ENCODE results near the gene SLBP.

The SLBP gene

DNA sequence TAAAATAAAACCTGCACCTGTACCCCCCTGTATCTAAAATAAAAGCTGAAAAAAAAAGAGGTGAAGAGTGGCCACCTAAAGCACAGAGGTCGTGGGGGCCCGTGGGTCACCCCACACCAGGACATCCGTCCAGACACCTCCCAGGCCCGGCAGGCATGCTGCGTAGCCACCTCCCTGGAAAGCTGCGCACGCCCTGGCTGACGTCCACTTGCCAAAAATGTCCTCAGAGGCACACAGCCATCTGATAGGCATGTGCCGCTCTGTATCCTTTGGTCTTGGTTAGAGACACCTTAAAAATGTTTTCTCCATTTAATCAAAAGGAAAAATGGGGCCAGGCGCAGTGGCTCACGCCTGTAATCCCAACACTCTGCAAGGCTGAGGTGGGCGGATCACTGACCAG, 45.7 kb downstream of the SLBP start:
- Histone ChIP-seq H3K36me3 (no peaks in the 10 kb centered on the region; a peak in 1 of 22 replicates), H4K20me1 (peaks cover 0 to 6% (median 0%) of the 10 kb centered on the region in 11 experiments; a peak in 3 of 22 replicates), H3K27me3 (no peaks in the 10 kb centered on the region), H3K4me2 (no peak overlapping the region; a peak in 1 of 22 replicates), H3K4me1 (peaks cover 9 to 38% (median 24%) of the 10 kb centered on the region in 10 experiments; a peak in 19 of 20 replicates), H3K4me3 (no peak overlapping the region), H3K9me3 (replicated peaks in 1 of 11) (no peaks in the 10 kb centered on the region; a peak in 1 of 22 replicates), H3K9ac (no peak overlapping the region), H3K27ac (no peak overlapping the region)
- TF ChIP-seq Cebpa-rat (IDR thresholded peaks at IDR 0.05), result no peak

DNA sequence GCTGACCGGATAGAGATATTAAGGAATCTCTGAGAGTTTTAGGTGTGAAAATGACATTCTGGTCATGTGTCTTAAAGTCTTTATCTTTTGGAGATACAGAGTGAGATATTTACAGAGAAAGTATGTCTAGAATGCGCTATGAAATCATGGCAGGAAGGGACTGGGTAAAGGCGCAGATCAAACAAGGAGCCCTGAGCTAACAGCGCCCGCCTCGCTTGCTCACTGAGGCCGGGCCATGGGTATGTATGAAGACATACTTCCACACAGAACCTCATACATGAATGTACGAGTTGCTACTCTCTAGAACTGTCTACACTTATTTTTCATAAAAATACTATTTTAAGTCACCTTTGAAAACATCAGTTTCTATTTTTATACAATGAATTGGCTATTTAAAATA, 48.0 kb downstream of the SLBP start:
- peaks cover 9 to 33% (median 20%) of the 10 kb centered on the region in 10 experiments; a peak in 19 of 20 replicates for H3K4me1 ChIP-seq

DNA sequence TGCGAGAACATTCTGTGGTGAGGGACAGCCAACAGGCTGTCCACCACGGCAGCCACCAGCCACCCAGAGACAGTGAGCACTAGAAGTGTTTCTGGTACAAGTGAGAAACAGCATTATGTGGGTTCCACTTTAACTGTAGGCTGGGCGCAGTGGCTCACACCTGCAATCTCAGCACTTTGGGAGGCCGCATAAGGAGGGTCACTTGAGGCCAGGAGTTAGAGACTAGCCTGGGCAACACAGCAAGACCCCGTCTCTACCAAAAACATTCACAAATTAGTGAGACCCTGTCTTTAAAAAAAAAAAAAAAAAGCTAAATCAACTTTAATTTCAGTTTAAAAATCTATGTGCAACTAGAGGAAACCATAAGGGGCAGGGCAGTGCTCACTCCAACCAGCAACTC, 48.6 kb downstream of the SLBP start:
- Histone ChIP-seq H3K27me3 (no peaks in the 10 kb centered on the region), H3K9ac (no peak overlapping the region), H3K27ac (no peak overlapping the region), H3K36me3 (no peaks in the 10 kb centered on the region; a peak in 1 of 22 replicates), H4K20me1 (peaks cover 0 to 6% (median 0%) of the 10 kb centered on the region in 11 experiments; a peak in 3 of 22 replicates), H3K9me3 (replicated peaks in 1 of 11) (no peaks in the 10 kb centered on the region; a peak in 1 of 22 replicates), H3K4me3 (no peak overlapping the region), H3K4me1 (peaks cover 3 to 27% (median 14%) of the 10 kb centered on the region in 10 experiments; a peak in 19 of 20 replicates), H3K4me2 (no peak overlapping the region)
- TF ChIP-seq Cebpa-rat (IDR thresholded peaks at IDR 0.05), result no peak

More for the DNA sequence above, 48.0 kb downstream of the SLBP start:
- no peaks in the 10 kb centered on the region for H3K27me3 ChIP-seq
- peaks cover 0 to 6% (median 0%) of the 10 kb centered on the region in 11 experiments; a peak in 3 of 22 replicates for H4K20me1 ChIP-seq
- no peak overlapping the region for H3K9ac ChIP-seq
- H3K4me3 ChIP-seq, result no peak overlapping the region
- H3K4me2 ChIP-seq, result no peak overlapping the region
- no peak overlapping the region for H3K27ac ChIP-seq
- H3K9me3 ChIP-seq (replicated peaks in 1 of 11), result no peaks in the 10 kb centered on the region; a peak in 1 of 22 replicates
- TF ChIP-seq Cebpa-rat (IDR thresholded peaks at IDR 0.05), result no peak
- no peaks in the 10 kb centered on the region; a peak in 1 of 22 replicates for H3K36me3 ChIP-seq

DNA sequence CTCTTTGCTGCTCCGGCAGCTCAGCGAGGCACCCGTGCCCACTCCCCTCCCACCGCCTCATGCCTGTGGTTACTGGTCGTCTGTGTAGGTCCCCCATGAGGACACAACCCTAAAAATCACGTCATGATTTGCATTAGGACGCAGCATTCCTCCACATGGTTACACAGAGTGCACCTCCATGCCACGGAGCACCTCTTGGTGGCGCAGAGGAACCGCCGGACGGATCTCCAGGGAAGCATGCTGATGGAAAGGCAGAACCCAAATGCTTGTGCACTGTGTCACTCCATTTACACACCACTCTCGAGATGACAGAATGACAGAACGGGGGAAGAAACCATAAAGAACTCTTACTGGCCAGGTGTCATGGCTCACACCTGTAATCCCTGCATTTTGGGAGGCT, 50.4 kb downstream of the SLBP start:
- Histone ChIP-seq H3K27me3 (no peaks in the 10 kb centered on the region), H3K4me2 (no peak overlapping the region), H4K20me1 (no peaks in the 10 kb centered on the region), H3K4me1 (peaks cover 0 to 10% (median 0%) of the 10 kb centered on the region in 10 experiments; a peak in 3 of 20 replicates), H3K9ac (no peak overlapping the region), H3K27ac (no peak overlapping the region), H3K4me3 (no peak overlapping the region), H3K36me3 (no peaks in the 10 kb centered on the region), H3K9me3 (replicated peaks in 1 of 11) (no peaks in the 10 kb centered on the region; a peak in 1 of 22 replicates)
- TF ChIP-seq Cebpa-rat (IDR thresholded peaks at IDR 0.05), result no peak

DNA sequence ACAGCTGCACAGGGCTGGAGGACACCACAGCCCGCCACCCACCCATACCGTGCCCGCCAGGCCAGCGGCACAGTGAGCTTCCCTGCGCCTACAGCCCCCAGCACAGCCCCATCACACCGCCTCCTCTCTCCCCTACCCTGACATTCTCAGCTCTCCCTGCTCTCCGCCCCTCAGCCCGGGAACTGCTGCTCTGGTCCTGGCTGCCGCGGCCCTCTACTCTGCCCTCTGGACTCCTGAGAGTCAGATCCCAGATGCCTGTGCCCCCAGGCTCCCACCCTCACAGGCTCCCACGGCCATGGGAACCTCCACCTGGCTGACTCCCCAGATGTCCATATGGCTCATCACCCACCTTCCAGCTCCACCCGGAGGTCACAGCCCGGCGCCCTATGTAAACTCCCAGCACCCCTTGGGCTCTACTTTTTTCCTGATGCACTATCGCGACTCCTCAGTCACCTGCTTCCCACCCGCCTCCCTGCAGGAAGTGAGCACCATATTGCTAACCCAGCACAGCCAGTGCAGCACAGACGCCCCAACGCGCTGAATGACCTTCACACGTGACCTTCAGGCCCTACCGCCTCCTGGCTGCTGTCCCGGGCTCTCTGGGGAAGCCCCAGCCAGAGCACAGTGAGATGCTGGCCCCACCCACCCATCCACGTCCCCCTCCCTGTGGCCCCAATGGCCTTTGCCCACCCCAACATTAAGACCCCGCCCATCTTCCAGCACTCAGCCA, 51.0 kb downstream of the SLBP start:
- H3K4me2 ChIP-seq, result no peak overlapping the region
- no peaks in the 10 kb centered on the region for H3K9me3 ChIP-seq (replicated peaks in 1 of 11)

DNA sequence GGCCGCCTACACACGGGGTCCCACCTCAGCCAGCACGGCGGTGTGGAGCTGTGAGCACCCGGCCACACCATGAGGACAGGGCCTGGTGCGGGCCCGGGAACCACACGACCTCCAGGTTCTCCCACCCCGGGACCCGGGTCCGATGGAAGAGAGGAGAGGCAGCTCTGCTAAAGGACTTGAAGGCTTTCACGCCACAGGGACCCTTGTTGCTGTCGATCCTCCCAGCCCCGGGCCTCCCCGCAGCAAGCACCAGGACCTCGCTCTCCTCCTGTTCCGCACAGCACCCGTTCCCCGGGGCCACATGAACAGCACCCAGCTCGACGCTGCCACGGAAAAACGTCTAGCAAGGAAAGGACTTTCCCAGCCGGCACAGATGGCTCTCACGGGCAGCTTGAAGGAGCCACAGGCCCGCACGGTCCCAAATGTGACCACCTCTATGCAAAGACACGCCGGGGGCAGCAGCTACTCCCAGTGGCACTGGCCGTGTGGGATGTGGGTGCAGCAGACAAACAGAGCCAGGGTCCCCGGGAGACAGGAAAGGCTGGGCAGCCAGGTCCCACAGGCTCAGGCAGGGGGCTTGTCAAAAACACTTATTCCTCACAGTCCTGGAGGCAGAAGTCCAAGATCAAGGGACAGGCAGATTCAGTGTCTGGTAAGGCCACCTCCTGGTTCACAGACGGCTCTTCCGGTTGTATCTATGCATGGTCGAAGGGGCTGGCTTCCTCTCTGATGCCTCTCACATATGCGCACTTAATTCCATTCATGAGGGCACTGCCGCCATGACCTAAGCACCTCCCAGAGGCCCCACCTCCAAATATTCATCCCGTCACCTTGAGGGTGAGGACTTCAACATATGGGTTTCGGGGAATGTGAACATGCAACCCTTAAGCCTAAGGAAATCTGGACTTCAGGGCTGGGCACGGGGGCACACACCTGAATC, 52.7 kb downstream of the SLBP start:
- Histone ChIP-seq H3K9me3 (replicated peaks in 1 of 11) (no peaks in the 10 kb centered on the region), H3K36me3 (no peaks in the 10 kb centered on the region), H3K27ac (no peak overlapping the region), H4K20me1 (peaks cover 0 to 4% (median 0%) of the 10 kb centered on the region in 11 experiments; a peak in 2 of 22 replicates), H3K4me1 (peaks cover 0 to 8% (median 3%) of the 10 kb centered on the region in 10 experiments; a peak in 13 of 20 replicates), H3K27me3 (no peaks in the 10 kb centered on the region), H3K9ac (no peak overlapping the region), H3K4me3 (no peak overlapping the region), H3K4me2 (no peak overlapping the region)
- TF ChIP-seq Cebpa-rat (IDR thresholded peaks at IDR 0.05), result no peak

More for the DNA sequence above, 51.0 kb downstream of the SLBP start:
- Histone ChIP-seq H3K9ac (no peak overlapping the region), H3K4me3 (no peak overlapping the region), H3K4me1 (peaks cover 0 to 5% (median 0%) of the 10 kb centered on the region in 10 experiments; a peak in 1 of 20 replicates), H4K20me1 (no peaks in the 10 kb centered on the region), H3K27me3 (no peaks in the 10 kb centered on the region), H3K27ac (no peak overlapping the region), H3K36me3 (no peaks in the 10 kb centered on the region)
- TF ChIP-seq Cebpa-rat (IDR thresholded peaks at IDR 0.05), result no peak

DNA sequence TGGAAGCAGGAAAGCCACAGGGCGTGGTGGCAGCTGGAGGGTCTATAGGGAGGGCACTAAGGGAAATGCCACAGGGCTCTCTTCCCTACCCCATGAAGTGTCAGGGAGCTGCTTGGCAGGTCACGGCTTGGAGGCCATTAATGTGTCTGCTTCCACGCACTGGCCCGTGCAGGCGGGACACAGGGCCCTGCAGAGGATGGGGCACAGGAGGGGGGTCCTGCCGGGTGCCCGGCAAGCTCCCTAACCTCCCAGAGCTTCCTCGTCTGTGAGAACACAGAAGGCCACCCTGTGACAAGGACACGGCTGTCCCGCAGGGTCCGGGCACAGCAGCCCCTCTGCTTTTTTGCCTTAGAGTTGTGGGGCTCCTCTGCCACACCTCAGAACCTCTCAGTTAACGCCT, 53.5 kb downstream of the SLBP start:
- no peak overlapping the region for H3K4me2 ChIP-seq
- H3K27me3 ChIP-seq, result no peaks in the 10 kb centered on the region
- no peaks in the 10 kb centered on the region for H3K36me3 ChIP-seq
- no peak overlapping the region for H3K4me3 ChIP-seq
- TF ChIP-seq Cebpa-rat (IDR thresholded peaks at IDR 0.05), result no peak
- H4K20me1 ChIP-seq, result peaks cover 0 to 4% (median 0%) of the 10 kb centered on the region in 11 experiments; a peak in 2 of 22 replicates
- peaks cover 0 to 16% (median 11%) of the 10 kb centered on the region in 10 experiments; a peak in 14 of 20 replicates for H3K4me1 ChIP-seq
- H3K27ac ChIP-seq, result no peak overlapping the region
- no peaks in the 10 kb centered on the region for H3K9me3 ChIP-seq (replicated peaks in 1 of 11)
- H3K9ac ChIP-seq, result peak overlapping the region in 1 of 11 experiments; percentile 13; a peak in 2 of 22 replicates

DNA sequence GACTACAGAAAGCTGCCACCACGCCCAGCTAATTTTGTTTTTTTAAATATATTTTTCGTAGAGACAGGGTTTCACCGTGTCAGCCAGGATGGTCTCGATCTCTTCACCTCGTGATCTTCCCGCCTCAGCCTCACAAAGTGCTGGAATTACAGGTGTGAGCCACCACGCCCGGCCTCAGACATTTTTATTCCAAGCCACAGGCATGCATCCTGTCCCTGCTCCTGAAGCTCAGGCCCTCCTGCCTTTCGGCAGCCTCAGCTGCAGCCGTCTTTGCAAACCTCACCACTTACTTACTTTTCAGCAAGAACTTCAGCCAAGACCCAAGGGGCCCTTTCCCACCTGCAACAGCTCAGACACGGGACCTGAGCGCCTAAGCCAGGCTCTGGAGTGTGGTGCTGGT, 54.0 kb downstream of the SLBP start:
- peaks cover 0 to 4% (median 0%) of the 10 kb centered on the region in 11 experiments; a peak in 2 of 22 replicates for H4K20me1 ChIP-seq
- no peaks in the 10 kb centered on the region for H3K27me3 ChIP-seq
- no peaks in the 10 kb centered on the region for H3K9me3 ChIP-seq (replicated peaks in 1 of 11)
- H3K4me2 ChIP-seq, result no peak overlapping the region
- peak overlapping the region in 1 of 11 experiments; percentile 13; a peak in 2 of 22 replicates for H3K9ac ChIP-seq
- no peak for TF ChIP-seq Cebpa-rat (IDR thresholded peaks at IDR 0.05)
- no peak overlapping the region for H3K4me3 ChIP-seq
- H3K36me3 ChIP-seq, result no peaks in the 10 kb centered on the region
- H3K27ac ChIP-seq, result no peak overlapping the region
- H3K4me1 ChIP-seq, result peaks cover 0 to 18% (median 11%) of the 10 kb centered on the region in 10 experiments; a peak in 14 of 20 replicates

DNA sequence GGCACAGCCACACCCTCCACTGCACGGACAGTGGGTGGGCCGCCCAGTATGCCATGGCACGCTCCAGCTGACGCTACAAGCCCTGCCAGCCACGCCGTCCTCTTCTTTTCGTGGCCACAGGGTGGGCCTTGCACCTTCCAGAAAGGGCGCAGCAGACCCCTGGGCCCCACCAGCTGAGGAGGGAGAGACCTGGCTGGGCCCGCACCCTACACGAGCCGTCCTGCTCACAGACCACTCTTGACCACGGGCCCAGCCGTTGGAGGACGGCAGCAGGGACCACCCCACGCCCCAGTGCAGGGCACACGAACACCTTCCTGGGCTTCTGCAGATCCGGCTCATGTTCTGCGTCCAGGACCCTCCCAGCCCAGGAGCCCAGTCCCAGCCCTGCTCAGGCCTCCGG, 55.1 kb downstream of the SLBP start:
- Histone ChIP-seq H3K9me3 (replicated peaks in 1 of 11) (no peaks in the 10 kb centered on the region), H3K9ac (no peak overlapping the region), H3K36me3 (no peaks in the 10 kb centered on the region), H3K4me1 (peaks cover 0 to 18% (median 11%) of the 10 kb centered on the region in 10 experiments; a peak in 14 of 20 replicates), H4K20me1 (peaks cover 0 to 4% (median 0%) of the 10 kb centered on the region in 11 experiments; a peak in 2 of 22 replicates), H3K4me2 (no peak overlapping the region), H3K4me3 (no peak overlapping the region), H3K27ac (no peak overlapping the region), H3K27me3 (no peaks in the 10 kb centered on the region)
- TF ChIP-seq Cebpa-rat (IDR thresholded peaks at IDR 0.05), result no peak
